Activated CD4-positive, alpha-beta T cell treated with anti-CD3 and anti-CD28 coated beads, Interleukin-2, amount 10 ng/mL, durations not matched to agents 7 days and 5 days (primary cell): ENCODE results near the gene SMC1B. TPM values are rescaled to one million over a fixed set of nuclear protein-coding genes. Genes with fewer than 3 reads are reported as not detected.
A peak's percentile ranks its signal among the peaks of the same experiment; 100 is the strongest.

Source experiments
- CTCF ChIA-PET: fragments of 350-600 bp; sonication (Branson Sonifier 250); formaldehyde crosslinking; loops from one replicate; lab custom pipeline; 2021; ENCODE audit warnings: antibody characterized with exemption; lab: Charles Lee
- POLR2A ChIA-PET: fragments of 350-600 bp; sonication (Branson Sonifier 250); formaldehyde crosslinking; loops from one replicate; lab custom pipeline; 2021; ENCODE audit warnings: antibody characterized with exemption; lab: Charles Lee
- DNase-seq: peaks from one replicate; pipeline ENCODE4 v3.0.0-alpha.2; 2020
- H3K27ac Mint-ChIP-seq: one replicate; pipeline ENCODE4 v1.8.0; 2021; ENCODE audit warnings: mild to moderate bottlenecking, moderate library complexity, mixed read lengths
- H3K27me3 Mint-ChIP-seq: one replicate; pipeline ENCODE4 v1.8.0; 2021; ENCODE audit warnings: mixed read lengths
- H3K36me3 Mint-ChIP-seq: one replicate; pipeline ENCODE4 v1.8.0; 2021; ENCODE audit warnings: low read depth, mixed read lengths
- H3K4me1 Mint-ChIP-seq: one replicate; pipeline ENCODE4 v1.8.0; 2021; ENCODE audit warnings: mixed read lengths
- H3K4me3 Mint-ChIP-seq: one replicate; pipeline ENCODE4 v1.8.0; 2021; ENCODE audit warnings: mild to moderate bottlenecking, moderate library complexity, mixed read lengths
- H3K9me3 Mint-ChIP-seq: one replicate; pipeline ENCODE4 v1.8.0; 2021; ENCODE audit warnings: mixed read lengths
- total RNA-seq, 2 experiments: library from RNA; stranded (reverse); gene quantifications; one replicate each; pipeline ENCODE4 v1.2.3, GENCODE V29; 2021

The SMC1B gene
- total RNA-seq, 2 experiments from 2014 or later = 0.58 to 0.64 TPM

GRCh38 chr22:45310331-45310976 is 102.9 kb downstream of the SMC1B start:
- H3K27ac Mint-ChIP-seq = peak overlapping the region; percentile 80
- no peaks in the 10 kb centered on the region for H3K27me3 Mint-ChIP-seq
- no peaks in the 10 kb centered on the region for H3K9me3 Mint-ChIP-seq
- no peak for DNase-seq
- ChIA-PET POLR2A (no interaction called here), CTCF (no interaction called here)
- H3K4me1 Mint-ChIP-seq = peaks cover 58% of the 10 kb centered on the region
- H3K4me3 Mint-ChIP-seq = peak overlapping the region; percentile 81
- peaks cover 15% of the 10 kb centered on the region for H3K36me3 Mint-ChIP-seq

- Mint-ChIP-seq H3K9me3 (no peaks in the 10 kb centered on the region), H3K4me3 (peak within 1 kb of the TSS; percentile 81), H3K36me3 (peaks cover 15% of the 10 kb centered on the region), H3K27me3 (no peaks in the 10 kb centered on the region), H3K4me1 (peaks cover 51% of the 10 kb centered on the region), H3K27ac (peak within 1 kb of the TSS; percentile 95)
- ChIA-PET CTCF (no interaction called here), POLR2A (no interaction called here)
- peak; percentile 95 for DNase-seq
Measured at GRCh38 chr22:45309422-45310227, 103.8 kb downstream of the SMC1B start, which contains the start of gene FAM118A. TSS of gene FAM118A (plus strand) at chr22:45309934. CDS start at chr22:45322380, 12,446 bp downstream.

GRCh38 chr22:45308957-45309421 is 104.4 kb downstream of the SMC1B start:
- H3K4me3 Mint-ChIP-seq = peak overlapping the region; percentile 81
- H3K4me1 Mint-ChIP-seq = peaks cover 46% of the 10 kb centered on the region
- H3K27ac Mint-ChIP-seq = peak overlapping the region; percentile 95
- POLR2A ChIA-PET = no interaction called here
- CTCF ChIA-PET = interaction anchor here (2.8 kb wide), 1 partner anchor 12 kb away, joined by 13 read pairs; no protein-coding TSS in a partner anchor
- no peaks in the 10 kb centered on the region for H3K9me3 Mint-ChIP-seq
- H3K36me3 Mint-ChIP-seq = peaks cover 15% of the 10 kb centered on the region
- H3K27me3 Mint-ChIP-seq = no peaks in the 10 kb centered on the region
- DNase-seq = no peak

DNA sequence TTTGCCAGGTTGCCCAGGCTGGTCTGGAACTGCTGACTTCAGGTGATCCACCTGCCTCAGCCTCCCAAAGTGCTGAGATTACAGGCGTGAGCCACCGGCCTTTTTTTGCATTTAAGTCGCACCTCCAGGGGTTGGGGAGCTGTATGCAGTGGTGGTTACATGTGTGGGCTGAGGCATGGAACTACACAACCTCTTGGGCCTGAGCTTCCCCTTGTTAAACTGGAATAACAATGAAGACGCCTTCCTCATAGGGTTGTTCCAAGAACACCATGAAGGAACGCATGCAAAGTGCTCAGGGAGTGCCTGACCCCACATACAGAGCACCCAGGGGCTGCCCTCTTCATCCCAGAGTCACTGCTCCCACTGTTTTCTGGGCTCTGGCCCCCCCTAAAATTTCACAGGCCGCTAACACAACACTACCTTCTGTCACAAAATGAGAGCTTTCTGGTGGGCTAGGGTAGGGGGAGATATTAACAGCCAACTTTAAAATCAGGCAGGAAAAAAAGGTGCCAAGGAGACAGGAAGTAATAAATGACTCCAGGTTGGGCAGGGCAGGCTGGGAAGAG is 104.9 kb downstream of the SMC1B start:
- H3K4me1 Mint-ChIP-seq = peaks cover 44% of the 10 kb centered on the region
- CTCF ChIA-PET = interaction anchor here (2.8 kb wide), 1 partner anchor 12 kb away, joined by 13 read pairs; no protein-coding TSS in a partner anchor
- H3K9me3 Mint-ChIP-seq = no peaks in the 10 kb centered on the region
- H3K27me3 Mint-ChIP-seq = no peaks in the 10 kb centered on the region
- POLR2A ChIA-PET = no interaction called here
- peaks cover 15% of the 10 kb centered on the region for H3K36me3 Mint-ChIP-seq
- peak overlapping the region; percentile 95 for H3K27ac Mint-ChIP-seq
- peak overlapping the region; percentile 81 for H3K4me3 Mint-ChIP-seq
- no peak for DNase-seq

- Mint-ChIP-seq H3K4me3 (no peak overlapping the region), H3K27ac (no peak overlapping the region), H3K9me3 (no peaks in the 10 kb centered on the region), H3K36me3 (peaks cover 3% of the 10 kb centered on the region), H3K27me3 (no peaks in the 10 kb centered on the region), H3K4me1 (peaks cover 27% of the 10 kb centered on the region)
- DNase-seq = no peak
- CTCF ChIA-PET = interaction anchor here (2.8 kb wide), 1 partner anchor 9 kb away, joined by 13 read pairs; no protein-coding TSS in a partner anchor
- POLR2A ChIA-PET = no interaction called here
Measured at GRCh38 chr22:45306139-45306538, 107.3 kb downstream of the SMC1B start.

DNA sequence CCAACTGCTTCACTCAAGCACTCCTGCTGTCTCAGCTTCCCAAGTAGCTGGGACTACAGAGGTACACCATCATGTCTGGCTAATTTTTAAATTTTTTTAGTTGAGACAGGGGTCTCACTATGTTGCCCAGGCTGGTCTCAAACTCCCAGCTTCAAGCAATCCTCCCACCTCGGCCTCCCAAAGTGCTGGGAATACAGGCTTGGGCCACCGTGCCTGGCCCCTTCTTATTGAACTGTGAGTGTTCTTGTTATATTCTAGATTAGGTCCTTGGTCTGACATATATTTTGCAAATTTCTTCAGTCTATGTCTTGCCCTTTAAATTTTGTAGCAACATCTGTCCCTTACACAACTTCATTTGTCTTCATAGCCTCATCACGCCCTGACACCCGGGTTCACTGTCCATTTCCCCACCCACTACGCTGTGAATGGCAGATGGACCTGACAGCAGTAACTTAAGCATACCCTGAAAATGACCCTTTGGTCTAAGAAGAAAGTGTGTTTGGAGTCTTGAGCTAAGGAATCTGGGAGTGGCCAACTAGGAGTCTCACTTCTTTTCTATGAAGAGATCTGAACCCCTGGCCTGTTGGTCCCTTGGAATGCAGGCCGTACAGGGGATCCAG is 107.8 kb downstream of the SMC1B start:
- ChIA-PET POLR2A (no interaction called here), CTCF (interaction anchor here (0.9 kb wide), 1 partner anchor 9 kb away, joined by 3 read pairs; no protein-coding TSS in a partner anchor)
- H3K4me1 Mint-ChIP-seq = peaks cover 21% of the 10 kb centered on the region
- no peak for DNase-seq
- no peak overlapping the region for H3K4me3 Mint-ChIP-seq
- H3K36me3 Mint-ChIP-seq = no peaks in the 10 kb centered on the region
- H3K9me3 Mint-ChIP-seq = no peaks in the 10 kb centered on the region
- H3K27ac Mint-ChIP-seq = no peak overlapping the region
- H3K27me3 Mint-ChIP-seq = no peaks in the 10 kb centered on the region

DNA sequence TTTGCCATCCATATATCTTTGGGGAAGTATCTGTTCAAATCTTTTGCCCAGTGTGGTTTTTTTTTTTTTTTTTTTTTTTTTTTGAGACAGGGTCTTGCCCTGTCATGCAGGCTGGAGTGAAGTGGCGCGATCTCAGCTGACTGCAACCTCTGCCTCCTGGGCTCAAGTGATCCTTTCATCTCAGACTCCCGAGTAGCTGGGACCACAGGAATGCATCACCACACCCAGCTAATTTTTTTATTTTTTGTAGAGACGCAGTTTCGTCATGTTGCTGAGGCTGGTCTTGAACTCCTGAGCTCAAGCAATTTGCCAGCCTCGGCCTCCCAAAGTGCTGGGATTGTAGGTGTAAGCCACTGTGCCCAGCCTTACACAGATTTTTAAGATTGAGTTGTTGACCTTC is 108.4 kb downstream of the SMC1B start:
- Mint-ChIP-seq H3K36me3 (no peaks in the 10 kb centered on the region), H3K4me1 (peaks cover 19% of the 10 kb centered on the region), H3K4me3 (no peak overlapping the region), H3K27me3 (no peaks in the 10 kb centered on the region), H3K9me3 (no peaks in the 10 kb centered on the region), H3K27ac (no peak overlapping the region)
- DNase-seq = no peak
- CTCF ChIA-PET = interaction anchor here (0.9 kb wide), 1 partner anchor 9 kb away, joined by 3 read pairs; no protein-coding TSS in a partner anchor
- POLR2A ChIA-PET = no interaction called here

DNA sequence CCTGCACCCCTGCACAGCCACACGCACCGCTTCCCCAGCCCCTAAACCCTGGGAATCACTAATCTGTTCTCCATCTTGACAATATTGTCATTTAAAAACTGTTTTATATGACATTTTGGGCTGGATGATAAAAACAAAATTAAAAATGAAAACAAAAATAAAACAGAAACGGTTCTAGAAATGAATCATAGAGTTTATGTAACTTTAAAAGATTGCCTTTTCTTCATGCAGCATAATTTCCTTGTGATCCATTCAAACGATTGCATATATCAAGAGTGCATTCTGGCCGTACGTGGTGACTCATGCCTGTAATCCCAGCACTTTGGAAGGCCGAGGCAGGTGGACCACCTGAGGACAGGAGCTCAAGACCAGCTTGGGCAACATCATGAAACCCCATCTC is 110.2 kb downstream of the SMC1B start:
- Mint-ChIP-seq H3K27ac (peak overlapping the region; percentile 41), H3K36me3 (no peaks in the 10 kb centered on the region), H3K4me1 (peaks cover 17% of the 10 kb centered on the region), H3K9me3 (no peaks in the 10 kb centered on the region), H3K4me3 (no peak overlapping the region), H3K27me3 (no peaks in the 10 kb centered on the region)
- POLR2A ChIA-PET = no interaction called here
- no peak for DNase-seq
- CTCF ChIA-PET = no interaction called here

- no peaks in the 10 kb centered on the region for H3K36me3 Mint-ChIP-seq
Measured at GRCh38 chr22:45302751-45303150, 110.6 kb downstream of the SMC1B start.

DNA sequence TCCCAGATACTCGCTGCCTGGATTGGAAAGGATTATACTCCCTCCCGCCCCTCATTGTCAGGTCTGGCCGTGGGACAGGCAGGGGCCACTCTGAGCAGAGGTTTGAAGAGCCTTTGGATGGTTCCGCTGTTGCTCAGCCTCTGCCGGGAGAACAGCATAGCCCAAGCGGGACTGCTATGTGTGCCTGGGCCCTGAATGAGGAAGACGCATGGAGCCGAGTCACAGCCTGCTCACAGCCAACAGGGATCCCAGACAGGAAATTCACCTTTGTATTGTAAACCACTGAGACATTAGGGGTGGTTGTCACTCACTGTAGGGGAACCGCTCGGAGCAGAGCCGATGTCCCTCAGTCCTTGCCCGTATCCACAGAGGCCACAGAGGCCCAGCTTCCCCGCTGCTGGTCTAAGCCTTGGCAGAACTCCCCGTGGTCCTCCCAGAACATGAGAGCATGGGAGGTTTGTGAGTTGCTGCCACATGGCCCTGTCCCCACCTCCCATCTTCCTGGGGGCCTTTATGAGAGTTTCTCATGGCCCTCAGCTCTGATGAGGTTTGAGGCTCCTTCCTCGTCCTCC is 114.4 kb downstream of the SMC1B start:
- no peak for DNase-seq
- H3K36me3 Mint-ChIP-seq = no peaks in the 10 kb centered on the region
- no peak overlapping the region for H3K27ac Mint-ChIP-seq
- H3K4me1 Mint-ChIP-seq = peaks cover 38% of the 10 kb centered on the region
- no peaks in the 10 kb centered on the region for H3K27me3 Mint-ChIP-seq
- no peaks in the 10 kb centered on the region for H3K9me3 Mint-ChIP-seq
- no peak overlapping the region for H3K4me3 Mint-ChIP-seq
- ChIA-PET CTCF (interaction anchor here (0.9 kb wide), 1 partner anchor 44 kb away, joined by 5 read pairs; no protein-coding TSS in a partner anchor), POLR2A (no interaction called here)

More at GRCh38 chr22:45302751-45303150, 110.6 kb downstream of the SMC1B start:
- DNase-seq = no peak
- CTCF ChIA-PET = no interaction called here
- no peak overlapping the region for H3K27ac Mint-ChIP-seq
- H3K9me3 Mint-ChIP-seq = no peaks in the 10 kb centered on the region
- no peak overlapping the region for H3K4me3 Mint-ChIP-seq
- peaks cover 19% of the 10 kb centered on the region for H3K4me1 Mint-ChIP-seq
- POLR2A ChIA-PET = no interaction called here
- H3K27me3 Mint-ChIP-seq = no peaks in the 10 kb centered on the region

DNA sequence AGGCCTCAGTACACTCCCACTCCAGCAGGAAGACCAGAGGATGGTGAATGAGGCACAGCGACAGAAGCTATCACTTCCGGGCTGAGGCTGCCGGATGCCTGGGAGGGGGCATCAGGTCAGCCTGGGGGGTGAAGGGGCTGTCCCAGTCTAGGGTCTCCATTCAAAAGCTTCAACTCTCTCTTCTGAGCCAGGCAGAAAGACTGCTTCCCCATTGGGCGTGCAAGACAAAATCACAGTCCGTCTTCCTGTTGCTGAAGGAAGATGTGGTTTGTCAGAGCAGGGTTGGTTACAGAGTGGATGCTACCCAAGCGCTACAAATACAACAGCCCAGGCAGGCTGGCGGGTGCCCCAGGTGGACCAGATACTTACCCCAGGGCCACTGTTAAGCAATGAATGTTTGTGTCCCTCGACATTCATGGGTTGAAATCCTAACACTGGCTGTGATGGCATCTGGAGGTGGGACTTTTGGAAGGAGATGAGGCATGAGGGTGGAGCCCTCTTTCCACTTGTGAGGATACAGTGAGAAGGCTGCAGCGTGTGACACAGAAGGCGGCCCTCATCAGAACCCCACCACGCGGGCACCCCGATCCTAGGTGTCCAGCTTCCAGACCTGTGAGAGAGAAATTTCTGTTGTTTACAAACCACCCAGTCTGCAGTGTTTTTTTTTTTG is 116.6 kb downstream of the SMC1B start:
- Mint-ChIP-seq H3K9me3 (no peaks in the 10 kb centered on the region), H3K27ac (peak overlapping the region; percentile 89), H3K27me3 (no peaks in the 10 kb centered on the region), H3K36me3 (no peaks in the 10 kb centered on the region), H3K4me3 (peak overlapping the region; percentile 42), H3K4me1 (peaks cover 34% of the 10 kb centered on the region)
- ChIA-PET CTCF (interaction anchor here (0.5 to 2.9 kb wide), 4 partner anchors 9 to 240 kb away, joined by 3 to 13 read pairs (median 4); no protein-coding TSS in a partner anchor), POLR2A (no interaction called here)
- DNase-seq = peak; percentile 66
